HCT116 (cell line): ENCODE data around the gene DKK1. TPM values are rescaled to one million over a fixed set of nuclear protein-coding genes. Genes with fewer than 3 reads are reported as not detected.
A peak's percentile ranks its signal among the peaks of the same experiment; 100 is the strongest.

Source experiments
- ATAC-seq: fragments of 200-7000 bp; cut with Tn5 transposase; 2 replicates; pipeline ENCODE4 v1.9.1; 2020; ENCODE audit warnings: mild to moderate bottlenecking, moderate library complexity
- BruUV-seq: library from RNA; stranded (reverse); fragments of 400-500 nt; replicated peaks from 2 replicates; lab custom pipeline; 2021; lab: Mats Ljungman, UMichigan
- CTCF ChIA-PET: fragments of 300-600 bp; sonication (Branson Sonifier 250); formaldehyde crosslinking; loops from one replicate; lab custom pipeline; 2021; ENCODE audit warnings: antibody characterized with exemption; lab: Charles Lee
- POLR2A ChIA-PET: fragments of 300-600, 350-600 bp; sonication (Branson Sonifier 250); formaldehyde crosslinking; loops from one replicate; lab custom pipeline; 2021; ENCODE audit warnings: antibody characterized with exemption; lab: Charles Lee
- RAD21 ChIA-PET, 2 experiments: fragments of 300-600 bp; sonication (Branson Sonifier 250); formaldehyde crosslinking; loops; one replicate each; lab custom pipeline; 2023; ENCODE audit warnings: low total read pairs in 2 of 2; ENCODE audit not compliant: uncharacterized antibody in 2 of 2, unreplicated experiment in 2 of 2, low non-redundant PET in 1 of 2; lab: Charles Lee
- DNase-seq: peaks from one replicate; pipeline ENCODE4 v3.0.0-alpha.2; 2010; ENCODE audit warnings: low read depth, low spot score
- H2AFZ ChIP-seq: fragments of 200-600 bp; shearing (Covaris generic), sonication (generic); 2 replicates; pipeline ENCODE4 v1.6.1; 2017; ENCODE audit warnings: low read depth, mixed run types, mixed read lengths, antibody characterized with exemption, low read length; ENCODE audit not compliant: poor library complexity, severe bottlenecking
- H3K27ac ChIP-seq: 2 replicates; pipeline ENCODE4 v1.5.1; 2012; ENCODE audit warnings: low read depth, low read length
- H3K27me3 ChIP-seq: fragments of 200-600 bp; sonication (generic); 2 replicates; pipeline ENCODE4 v1.6.1; 2016; ENCODE audit warnings: mixed run types, low read length, mixed read lengths; ENCODE audit not compliant: insufficient read depth
- H3K36me3 ChIP-seq, 2 experiments: fragments of 200-500 bp in 1 of 2; fragments of 200-600 bp in 1 of 2; sonication (Bioruptor generic) in 1 of 2; sonication (generic) in 1 of 2; 2 replicates each; pipeline versions ENCODE4 v1.5.1 to v1.6.1; 2014 to 2016; ENCODE audit warnings: low read length in 2 of 2, inconsistent platforms in 1 of 2, mixed read lengths in 1 of 2, mixed run types in 1 of 2; ENCODE audit not compliant: insufficient read depth in 2 of 2, control insufficient read depth in 1 of 2
- H3K4me1 ChIP-seq, 2 experiments: fragments of 200-600 bp in 1 of 2; sonication (generic) in 1 of 2; 2 replicates each; pipeline versions ENCODE4 v1.5.1 to v1.6.1; 2012 to 2017; ENCODE audit warnings: low read length in 2 of 2, inconsistent platforms in 1 of 2, mild to moderate bottlenecking in 1 of 2, mixed read lengths in 1 of 2, mixed run types in 1 of 2, moderate library complexity in 1 of 2; ENCODE audit not compliant: insufficient read depth in 2 of 2, control insufficient read depth in 1 of 2
- H3K4me2 ChIP-seq: fragments of 200-600 bp; sonication (generic); 2 replicates; pipeline ENCODE4 v1.6.1; 2017; ENCODE audit warnings: mixed run types, low read length, mixed read lengths
- H3K4me3 ChIP-seq, 2 experiments: fragments of 200-600 bp in 1 of 2; sonication (generic) in 1 of 2; replicated peaks in 1 of 2; 2 replicates each; pipeline ENCODE4 v1.5.1; 2011 to 2016; ENCODE audit warnings: low read length in 2 of 2, control low read depth in 1 of 2, low read depth in 1 of 2, mild to moderate bottlenecking in 1 of 2, mixed read lengths in 1 of 2, mixed run types in 1 of 2
- H3K79me2 ChIP-seq: fragments of 200-600 bp; sonication (generic); 2 replicates; pipeline ENCODE4 v1.6.1; 2017; ENCODE audit warnings: mild to moderate bottlenecking, mixed run types, low read length, moderate library complexity, mixed read lengths; ENCODE audit not compliant: insufficient read depth
- H3K9ac ChIP-seq: fragments of 200-600 bp; sonication (generic); 2 replicates; pipeline ENCODE4 v1.6.1; 2016; ENCODE audit warnings: low read length, mixed read lengths
- H3K9me2 ChIP-seq: fragments of 200-600 bp; sonication (generic), shearing (Covaris generic); 2 replicates; pipeline ENCODE4 v1.6.1; 2017; ENCODE audit warnings: mixed run types, mild to moderate bottlenecking, moderate library complexity; ENCODE audit not compliant: insufficient read depth
- H3K9me3 ChIP-seq, 2 experiments: fragments of 200-500 bp in 1 of 2; fragments of 200-600 bp in 1 of 2; sonication (Bioruptor generic) in 1 of 2; sonication (generic) in 1 of 2; 2 replicates each; pipeline ENCODE4 v1.6.1; 2014 to 2017; ENCODE audit warnings: low read length in 2 of 2, mixed read lengths in 2 of 2, inconsistent platforms in 1 of 2, low read depth in 1 of 2, mild to moderate bottlenecking in 1 of 2, mixed run types in 1 of 2, moderate library complexity in 1 of 2; ENCODE audit not compliant: control insufficient read depth in 1 of 2, insufficient read depth in 1 of 2
- H4K20me1 ChIP-seq: fragments of 200-600 bp; sonication (generic), shearing (Covaris generic); 2 replicates; pipeline ENCODE4 v1.6.1; 2017; ENCODE audit warnings: mixed run types, mild to moderate bottlenecking, moderate library complexity; ENCODE audit not compliant: insufficient read depth
- ATF3 ChIP-seq: IDR thresholded peaks from 2 replicates; pipeline ENCODE4 v1.6.1; 2012
- CBX3 ChIP-seq: IDR thresholded peaks from 2 replicates; pipeline ENCODE4 v1.6.1; 2012; ENCODE audit warnings: low read depth
- CEBPB ChIP-seq: IDR thresholded peaks from 2 replicates; pipeline ENCODE4 v1.6.1; 2012; ENCODE audit warnings: low read depth
- CTCF ChIP-seq, 3 experiments: fragments of 200-600 bp in 1 of 3; sonication (generic) in 1 of 3; IDR thresholded peaks in 2 of 3; conservative IDR thresholded peaks in 1 of 3; 2 replicates each; pipeline ENCODE4 v1.5.1; 2012 to 2017; ENCODE audit warnings: low read depth in 2 of 3, low read length in 2 of 3, antibody characterized with exemption in 1 of 3, borderline replicate concordance in 1 of 3, control low read depth in 1 of 3, mild to moderate bottlenecking in 1 of 3, mixed read lengths in 1 of 3, mixed run types in 1 of 3, moderate library complexity in 1 of 3; ENCODE audit not compliant: insufficient read depth in 1 of 3
- EGR1 ChIP-seq: IDR thresholded peaks from 2 replicates; pipeline ENCODE4 v1.6.1; 2012; ENCODE audit warnings: low read depth
- EZH2 ChIP-seq: fragments of 200-600 bp; sonication (generic); IDR thresholded peaks from 2 replicates; pipeline ENCODE4 v1.6.1; 2017; ENCODE audit warnings: antibody characterized with exemption, mixed run types
- EZH2phosphoT487 ChIP-seq: fragments of 200-600 bp; IDR thresholded peaks from 2 replicates; pipeline ENCODE4 v1.6.1; 2018; ENCODE audit warnings: antibody characterized with exemption, borderline replicate concordance
- FOSL1 ChIP-seq: IDR thresholded peaks from 2 replicates; pipeline ENCODE4 v1.6.1; 2012; ENCODE audit warnings: low read depth
- JUND ChIP-seq: IDR thresholded peaks from 2 replicates; pipeline ENCODE4 v1.6.1; 2012
- MAX ChIP-seq: IDR thresholded peaks from 2 replicates; pipeline ENCODE4 v1.6.1; 2012
- POLR2A ChIP-seq: IDR thresholded peaks from 2 replicates; pipeline ENCODE4 v1.7.0; 2011; ENCODE audit warnings: borderline replicate concordance; ENCODE audit not compliant: insufficient read depth, insufficient read length; ENCODE audit errors: extremely low read depth
- POLR2AphosphoS5 ChIP-seq: IDR thresholded peaks from 2 replicates; pipeline ENCODE4 v1.6.1; 2011; ENCODE audit warnings: mild to moderate bottlenecking, low read depth, low read length, moderate library complexity
- RAD21 ChIP-seq: IDR thresholded peaks from 2 replicates; pipeline ENCODE4 v1.6.1; 2012; ENCODE audit warnings: low read depth, mild to moderate bottlenecking
- SIN3A ChIP-seq: IDR thresholded peaks from 2 replicates; pipeline ENCODE4 v1.6.1; 2012; ENCODE audit warnings: low read depth
- SP1 ChIP-seq: IDR thresholded peaks from 2 replicates; pipeline ENCODE4 v1.6.1; 2012; ENCODE audit warnings: low read depth
- SRF ChIP-seq: IDR thresholded peaks from 2 replicates; pipeline ENCODE4 v1.6.1; 2012; ENCODE audit warnings: low read depth
- TCF7L2 ChIP-seq: IDR thresholded peaks from 2 replicates; pipeline ENCODE4 v1.7.0; 2011; ENCODE audit warnings: borderline replicate concordance, inconsistent platforms; ENCODE audit not compliant: insufficient read depth, insufficient read length; ENCODE audit errors: extremely low read depth
- YY1 ChIP-seq: IDR thresholded peaks from 2 replicates; pipeline ENCODE4 v1.6.1; 2011; ENCODE audit warnings: low read length, low read depth, moderate library complexity, mild to moderate bottlenecking; ENCODE audit not compliant: insufficient replicate concordance; ENCODE audit errors: extremely low read depth
- ZBTB33 ChIP-seq: IDR thresholded peaks from 2 replicates; pipeline ENCODE4 v1.6.1; 2011; ENCODE audit warnings: mild to moderate bottlenecking, low read length, moderate library complexity; ENCODE audit not compliant: insufficient replicate concordance; ENCODE audit errors: extremely low read depth
- ZFX ChIP-seq: fragments of 450-650 bp; IDR thresholded peaks from 2 replicates; pipeline ENCODE4 v1.6.1; 2017
- ZNF274 ChIP-seq: fragments of 200-500 bp; sonication (Bioruptor generic); IDR thresholded peaks from 2 replicates; pipeline ENCODE4 v1.6.1; 2014; ENCODE audit warnings: mild to moderate bottlenecking, low read depth, low read length, inconsistent platforms
- intact Hi-C: fragments of 100-400 bp; cut with micrococcal nuclease; formaldehyde crosslinking; loops from 2 replicates; pipeline ENCODE4 v1.10.0; 2022
- total RNA-seq: library from RNA; stranded (reverse); gene quantifications from one replicate; pipeline ENCODE4 v1.2.1, GENCODE V29; 2021; ENCODE audit not compliant: unreplicated experiment

Gene DKK1
- total RNA-seq, 1 experiment from 2014 or later, result 315 TPM

GRCh38 chr10:52308251-52309031 is 5.6 kb upstream of the DKK1 start:
- Histone ChIP-seq H3K79me2 (peaks cover 7% of the 10 kb centered on the region; the same call in 1 of the 2 replicates), H3K4me1 (peaks cover 21 to 41% of the 10 kb centered on the region in 2 experiments; a peak in 3 of 4 replicates), H3K9ac (no peak overlapping the region), H2AFZ (peak overlapping the region; percentile 84), H3K4me3 (no peak overlapping the region), H3K9me2 (no peaks in the 10 kb centered on the region), H3K4me2 (peak overlapping the region; percentile 55), H4K20me1 (no peaks in the 10 kb centered on the region), H3K36me3 (no peaks in the 10 kb centered on the region), H3K27ac (no peak overlapping the region), H3K9me3 (no peaks in the 10 kb centered on the region), H3K27me3 (no peaks in the 10 kb centered on the region)
- ChIA-PET RAD21 (interaction anchor here (0.6 to 2.0 kb wide), 10 partner anchors 78 to 259 kb away, joined by 3 to 10 read pairs (median 4); no protein-coding TSS in a partner anchor), CTCF (interaction anchor here (0.6 to 4.2 kb wide), 18 partner anchors 9 to 471 kb away, joined by 3 to 60 read pairs (median 3); no protein-coding TSS in a partner anchor), POLR2A (no interaction called here)
- BruUV-seq, result no TSS peak
- intact Hi-C loops, result loop anchor here (1.0 to 2.0 kb wide), 5 partner anchors 181 to 472 kb away; no protein-coding TSS in a partner anchor
- ATAC-seq (peak; percentile 83), DNase-seq (no peak)
- no peak for TF ChIP-seq ZBTB33
- no peak for TF ChIP-seq CEBPB
- peak; percentile 55; the same call in 1 of the 2 replicates for TF ChIP-seq ZFX
- TF ChIP-seq MAX, result no peak
- TF ChIP-seq ATF3, result no peak
- no peak for TF ChIP-seq EZH2phosphoT487
- no peak for TF ChIP-seq FOSL1
- peak; percentile 93 for TF ChIP-seq TCF7L2
- TF ChIP-seq CBX3, result no peak
- no peak for TF ChIP-seq SP1
- no peak for TF ChIP-seq SIN3A
- TF ChIP-seq CTCF (IDR thresholded peaks at IDR 0.05 in 2 of 3, conservative IDR thresholded peaks at IDR 0.05 in 1 of 3; ENCODE audit: borderline replicate concordance in 1 of 3, insufficient read depth in 1 of 3, low read depth in 2 of 3, low read length in 2 of 3), result peak; percentile 39 to 83 (median 75)
- no peak for TF ChIP-seq SRF
- TF ChIP-seq ZNF274, result no peak
- no peak for TF ChIP-seq YY1
- peak; percentile 89 for TF ChIP-seq RAD21
- no peak for TF ChIP-seq EZH2
- TF ChIP-seq POLR2AphosphoS5, result no peak
- TF ChIP-seq JUND, result no peak
- TF ChIP-seq EGR1, result no peak
- no peak for TF ChIP-seq POLR2A
